ENCODE data around the gene UBE2D2.

Gene UBE2D2

GRCh38 chr5:139636207-139636792 lies 75.2 kb downstream of the UBE2D2 start:
- DNase-seq, result peak; percentile 31 to 64 (median 51)

GRCh38 chr5:139636975-139637408 lies 75.9 kb downstream of the UBE2D2 start:
- DNase-seq, result no peak

- peak in 5 of 6 experiments; percentile 25 to 41 (median 29) for DNase-seq
These were observed 76.4 kb downstream of the UBE2D2 start for GRCh38 chr5:139637438-139638089.

GRCh38 chr5:139638090-139638735 lies 77.1 kb downstream of the UBE2D2 start:
- no peak for DNase-seq

GRCh38 chr5:139638736-139639618 lies 77.8 kb downstream of the UBE2D2 start:
- no peak for DNase-seq

GRCh38 chr5:139639619-139640380 lies 78.7 kb downstream of the UBE2D2 start:
- DNase-seq, result no peak

GRCh38 chr5:139640421-139641115 lies 79.4 kb downstream of the UBE2D2 start:
- DNase-seq, result no peak

- DNase-seq, result no peak
These were observed 80.3 kb downstream of the UBE2D2 start for GRCh38 chr5:139641116-139642080.

GRCh38 chr5:139642213-139642612 lies 81.1 kb downstream of the UBE2D2 start:
- no peak for DNase-seq

- DNase-seq, result no peak
These were observed 82.0 kb downstream of the UBE2D2 start for GRCh38 chr5:139642891-139643871.

- DNase-seq, result no peak
These were observed 82.9 kb downstream of the UBE2D2 start for GRCh38 chr5:139644001-139644456.

- no peak for DNase-seq
These were observed 83.7 kb downstream of the UBE2D2 start for GRCh38 chr5:139644646-139645429.

GRCh38 chr5:139645430-139645871 lies 84.3 kb downstream of the UBE2D2 start:
- DNase-seq, result no peak

- DNase-seq, result no peak
These were observed 85.0 kb downstream of the UBE2D2 start for GRCh38 chr5:139646111-139646510.

- no peak for DNase-seq
These were observed 85.9 kb downstream of the UBE2D2 start for GRCh38 chr5:139646912-139647505.

GRCh38 chr5:139647506-139648204 lies 86.5 kb downstream of the UBE2D2 start:
- no peak for DNase-seq

Measured in stimulated activated naive CD4-positive, alpha-beta T cell (primary cell).